Smooth muscle cell (in vitro differentiated cells): ENCODE data around the gene ADPRS. TPM values are rescaled to one million over a fixed set of nuclear protein-coding genes. Genes with fewer than 3 reads are reported as not detected.

Experiments
- DNase-seq: peaks from one replicate; lab custom pipeline; 2025; ENCODE audit not compliant: unreplicated experiment; lab: John Stamatoyannopoulos, UW
- H2AFZ ChIP-seq: fragments of 200-600 bp; sonication (generic); 2 replicates; pipeline ENCODE4 v1.6.0; 2016; ENCODE audit warnings: antibody characterized with exemption, low read depth, mild to moderate bottlenecking
- H3F3A ChIP-seq: fragments of 200-600 bp; sonication (generic); 2 replicates; pipeline ENCODE4 v1.6.0; 2017; ENCODE audit warnings: antibody characterized with exemption, low read depth
- H3K27ac ChIP-seq: fragments of 200-600 bp; sonication (generic); 2 replicates; pipeline ENCODE4 v1.5.1; 2016; ENCODE audit warnings: low read depth, mild to moderate bottlenecking
- H3K27me3 ChIP-seq: fragments of 200-600 bp; sonication (generic); 2 replicates; pipeline ENCODE4 v1.6.1; 2016; ENCODE audit warnings: low read depth, mild to moderate bottlenecking
- H3K36me3 ChIP-seq: fragments of 200-600 bp; sonication (generic); 2 replicates; pipeline ENCODE4 v1.5.1; 2016; ENCODE audit warnings: low read depth
- H3K4me1 ChIP-seq: fragments of 200-600 bp; sonication (generic); 2 replicates; pipeline ENCODE4 v1.5.1; 2016; ENCODE audit warnings: low read depth
- H3K4me2 ChIP-seq: fragments of 200-600 bp; sonication (generic); 2 replicates; pipeline ENCODE4 v1.6.0; 2016; ENCODE audit warnings: mild to moderate bottlenecking
- H3K4me3 ChIP-seq: fragments of 200-600 bp; sonication (generic); 2 replicates; pipeline ENCODE4 v1.5.1; 2016; ENCODE audit warnings: mild to moderate bottlenecking
- H3K79me2 ChIP-seq: fragments of 200-600 bp; sonication (generic); 2 replicates; pipeline ENCODE4 v1.6.0; 2016; ENCODE audit warnings: low read depth, mild to moderate bottlenecking
- H3K9ac ChIP-seq: fragments of 200-600 bp; sonication (generic); 2 replicates; pipeline ENCODE4 v1.6.0; 2016; ENCODE audit warnings: low read depth
- H3K9me3 ChIP-seq: fragments of 200-600 bp; sonication (generic); replicated peaks from 2 replicates; pipeline ENCODE4 v1.5.1; 2016; ENCODE audit warnings: low read depth
- H4K20me1 ChIP-seq: fragments of 200-600 bp; sonication (generic); 2 replicates; pipeline ENCODE4 v1.6.0; 2016; ENCODE audit warnings: low read depth
- CTCF ChIP-seq: fragments of 200-600 bp; sonication (generic); IDR thresholded peaks from 2 replicates; pipeline ENCODE4 v1.5.1; 2017; ENCODE audit warnings: borderline replicate concordance, mild to moderate bottlenecking, antibody characterized with exemption; ENCODE audit not compliant: insufficient read depth, poor library complexity, severe bottlenecking
- WGBS: methylation state at CpG from one replicate; pipeline ENCODE4 v1.1.7; 2016; ENCODE audit warnings: low lambda C conversion rate; 5-methylcytosine and 5-hydroxymethylcytosine counted together
- polyA plus RNA-seq: library from polyadenylated mRNA; unstranded; fragments of >200 nt; fragmentation: Nextera tagmentation; extraction: Ambion mirVana; gene quantifications from 2 replicates; pipeline ENCODE4 v1.2.1, GENCODE V29; 2016
- total RNA-seq: library from RNA; depleted of rRNA; stranded (reverse); fragments of >200 nt; gene quantifications from 2 replicates; pipeline ENCODE4 v1.2.3, GENCODE V29; 2014

Gene ADPRS
- total and polyA plus RNA-seq, 2 experiments from 2014 or later = 31.0 to 38.8 TPM

- Histone ChIP-seq H3F3A (peaks cover 9% of the 10 kb centered on the region), H3K27me3 (no peaks in the 10 kb centered on the region), H3K4me1 (peaks cover 7% of the 10 kb centered on the region), H3K4me3 (no peak overlapping the region), H3K36me3 (no peaks in the 10 kb centered on the region), H2AFZ (no peak overlapping the region), H3K9ac (no peak overlapping the region), H3K79me2 (peaks cover 12% of the 10 kb centered on the region), H4K20me1 (no peaks in the 10 kb centered on the region), H3K27ac (no peak overlapping the region), H3K9me3 (no peaks in the 10 kb centered on the region), H3K4me2 (no peak overlapping the region)
- no peak for TF ChIP-seq CTCF
- DNase-seq = no peak
- WGBS = 97% methylated on average over 8 of the region's 8 CpGs
Measured at GRCh38 chr1:36094621-36095061, 5.9 kb downstream of the ADPRS start.

- WGBS = 91% methylated on average over 15 of the region's 15 CpGs
- no peak overlapping the region for H3K4me3 ChIP-seq
- H3K79me2 ChIP-seq = no peaks in the 10 kb centered on the region
- no peaks in the 10 kb centered on the region for H3K4me1 ChIP-seq
- no peak overlapping the region for H2AFZ ChIP-seq
- H3K36me3 ChIP-seq = no peaks in the 10 kb centered on the region
- H3K27ac ChIP-seq = no peak overlapping the region
- no peak for TF ChIP-seq CTCF
- H4K20me1 ChIP-seq = no peaks in the 10 kb centered on the region
- H3K4me2 ChIP-seq = no peak overlapping the region
- no peak overlapping the region for H3K9ac ChIP-seq
- no peaks in the 10 kb centered on the region for H3K9me3 ChIP-seq
- no peak for DNase-seq
- peaks cover 9% of the 10 kb centered on the region for H3F3A ChIP-seq
- H3K27me3 ChIP-seq = no peaks in the 10 kb centered on the region
Measured at GRCh38 chr1:36095760-36096405, 7.2 kb downstream of the ADPRS start.

- Histone ChIP-seq H3F3A (peaks cover 9% of the 10 kb centered on the region), H3K36me3 (no peaks in the 10 kb centered on the region), H2AFZ (no peak overlapping the region), H3K4me2 (no peak overlapping the region), H3K9ac (no peak overlapping the region), H3K27me3 (no peaks in the 10 kb centered on the region), H3K9me3 (no peaks in the 10 kb centered on the region), H3K4me3 (no peak overlapping the region), H3K79me2 (no peaks in the 10 kb centered on the region), H4K20me1 (no peaks in the 10 kb centered on the region), H3K4me1 (no peaks in the 10 kb centered on the region), H3K27ac (no peak overlapping the region)
- TF ChIP-seq CTCF = peak; percentile 20
- no peak for DNase-seq
- 81% methylated on average over 16 of the region's 16 CpGs for WGBS
Measured at GRCh38 chr1:36096500-36097432, 8.1 kb downstream of the ADPRS start.
